Measurements from ENCODE around the gene DLL4.

GRCh38 chr15:40984406-40984805, 55.3 kb downstream of the DLL4 start:
- no peak for TF ChIP-seq ZNF384 (IDR thresholded peaks at IDR 0.05)
- no peak for TF ChIP-seq BHLHE40 (IDR thresholded peaks at IDR 0.05; ENCODE audit: borderline replicate concordance)
- TF ChIP-seq ELF4 (IDR thresholded peaks at IDR 0.05), result no peak
- TF ChIP-seq CTBP1 (IDR thresholded peaks at IDR 0.05; ENCODE audit: borderline replicate concordance), result no peak
- no peak for TF ChIP-seq PKNOX1 (IDR thresholded peaks at IDR 0.05)
- TF ChIP-seq FOXK2 (IDR thresholded peaks at IDR 0.05), result no peak
- TF ChIP-seq SUZ12 (IDR thresholded peaks at IDR 0.05), result no peak
- TF ChIP-seq HDGF (IDR thresholded peaks at IDR 0.05; ENCODE audit: borderline replicate concordance), result no peak
- TF ChIP-seq SP1 (IDR thresholded peaks at IDR 0.05), result no peak
- no peak for TF ChIP-seq ARNT (IDR thresholded peaks at IDR 0.05)
